Stimulated activated CD8-positive, alpha-beta memory T cell treated with anti-CD3 and anti-CD28 coated beads, Interleukin-7, amount 100 ng/mL, for 48 hours (primary cell): ENCODE data around the gene CEP152.
"Not testable (repeated sequence)": the region's sequence is repeated elsewhere in the genome, so short reads cannot be mapped to it uniquely, and the experiment has no call there.

Experiments
- DNase-seq, 2 donors: peaks; one replicate each; pipeline ENCODE4 v3.0.0-alpha.2; 2020; ENCODE audit warnings: low read depth in 1 of 2; ENCODE audit errors: extremely low read depth in 1 of 2

CEP152 gene, protein sequence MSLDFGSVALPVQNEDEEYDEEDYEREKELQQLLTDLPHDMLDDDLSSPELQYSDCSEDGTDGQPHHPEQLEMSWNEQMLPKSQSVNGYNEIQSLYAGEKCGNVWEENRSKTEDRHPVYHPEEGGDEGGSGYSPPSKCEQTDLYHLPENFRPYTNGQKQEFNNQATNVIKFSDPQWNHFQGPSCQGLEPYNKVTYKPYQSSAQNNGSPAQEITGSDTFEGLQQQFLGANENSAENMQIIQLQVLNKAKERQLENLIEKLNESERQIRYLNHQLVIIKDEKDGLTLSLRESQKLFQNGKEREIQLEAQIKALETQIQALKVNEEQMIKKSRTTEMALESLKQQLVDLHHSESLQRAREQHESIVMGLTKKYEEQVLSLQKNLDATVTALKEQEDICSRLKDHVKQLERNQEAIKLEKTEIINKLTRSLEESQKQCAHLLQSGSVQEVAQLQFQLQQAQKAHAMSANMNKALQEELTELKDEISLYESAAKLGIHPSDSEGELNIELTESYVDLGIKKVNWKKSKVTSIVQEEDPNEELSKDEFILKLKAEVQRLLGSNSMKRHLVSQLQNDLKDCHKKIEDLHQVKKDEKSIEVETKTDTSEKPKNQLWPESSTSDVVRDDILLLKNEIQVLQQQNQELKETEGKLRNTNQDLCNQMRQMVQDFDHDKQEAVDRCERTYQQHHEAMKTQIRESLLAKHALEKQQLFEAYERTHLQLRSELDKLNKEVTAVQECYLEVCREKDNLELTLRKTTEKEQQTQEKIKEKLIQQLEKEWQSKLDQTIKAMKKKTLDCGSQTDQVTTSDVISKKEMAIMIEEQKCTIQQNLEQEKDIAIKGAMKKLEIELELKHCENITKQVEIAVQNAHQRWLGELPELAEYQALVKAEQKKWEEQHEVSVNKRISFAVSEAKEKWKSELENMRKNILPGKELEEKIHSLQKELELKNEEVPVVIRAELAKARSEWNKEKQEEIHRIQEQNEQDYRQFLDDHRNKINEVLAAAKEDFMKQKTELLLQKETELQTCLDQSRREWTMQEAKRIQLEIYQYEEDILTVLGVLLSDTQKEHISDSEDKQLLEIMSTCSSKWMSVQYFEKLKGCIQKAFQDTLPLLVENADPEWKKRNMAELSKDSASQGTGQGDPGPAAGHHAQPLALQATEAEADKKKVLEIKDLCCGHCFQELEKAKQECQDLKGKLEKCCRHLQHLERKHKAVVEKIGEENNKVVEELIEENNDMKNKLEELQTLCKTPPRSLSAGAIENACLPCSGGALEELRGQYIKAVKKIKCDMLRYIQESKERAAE (N-terminal part only)

GRCh38 chr15:48810414-48811324 lies at the start of gene CEP152:
CEP152 (minus strand) TSS chr15:48811069; CDS start chr15:48805649, 5,420 bp downstream.
- peak; percentile 96 to 99 for DNase-seq

GRCh38 chr15:48859426-48859825 lies 48.6 kb upstream of the CEP152 start:
- no peak for DNase-seq

GRCh38 chr15:48858401-48858800 lies 47.5 kb upstream of the CEP152 start:
- DNase-seq, result no peak

DNA sequence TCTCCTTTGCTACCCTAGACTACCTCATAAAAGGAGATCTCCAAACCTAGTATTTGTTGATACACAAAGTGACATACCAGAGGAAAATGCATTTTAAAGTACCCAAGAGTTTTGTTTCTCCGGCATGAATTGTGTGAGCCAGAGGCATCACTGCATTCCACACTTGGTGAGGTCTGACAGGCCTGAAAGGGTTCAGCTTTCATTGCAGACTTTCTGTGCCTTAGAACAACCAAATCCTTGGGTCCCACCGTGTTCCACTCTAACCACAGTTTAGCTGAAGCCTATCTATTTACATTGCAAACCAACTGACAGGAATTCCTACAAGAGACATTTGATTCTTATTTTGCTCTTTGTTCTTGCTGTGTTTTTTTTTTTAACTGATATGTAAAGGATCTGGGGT lies 46.1 kb upstream of the CEP152 start:
- no peak for DNase-seq

DNA sequence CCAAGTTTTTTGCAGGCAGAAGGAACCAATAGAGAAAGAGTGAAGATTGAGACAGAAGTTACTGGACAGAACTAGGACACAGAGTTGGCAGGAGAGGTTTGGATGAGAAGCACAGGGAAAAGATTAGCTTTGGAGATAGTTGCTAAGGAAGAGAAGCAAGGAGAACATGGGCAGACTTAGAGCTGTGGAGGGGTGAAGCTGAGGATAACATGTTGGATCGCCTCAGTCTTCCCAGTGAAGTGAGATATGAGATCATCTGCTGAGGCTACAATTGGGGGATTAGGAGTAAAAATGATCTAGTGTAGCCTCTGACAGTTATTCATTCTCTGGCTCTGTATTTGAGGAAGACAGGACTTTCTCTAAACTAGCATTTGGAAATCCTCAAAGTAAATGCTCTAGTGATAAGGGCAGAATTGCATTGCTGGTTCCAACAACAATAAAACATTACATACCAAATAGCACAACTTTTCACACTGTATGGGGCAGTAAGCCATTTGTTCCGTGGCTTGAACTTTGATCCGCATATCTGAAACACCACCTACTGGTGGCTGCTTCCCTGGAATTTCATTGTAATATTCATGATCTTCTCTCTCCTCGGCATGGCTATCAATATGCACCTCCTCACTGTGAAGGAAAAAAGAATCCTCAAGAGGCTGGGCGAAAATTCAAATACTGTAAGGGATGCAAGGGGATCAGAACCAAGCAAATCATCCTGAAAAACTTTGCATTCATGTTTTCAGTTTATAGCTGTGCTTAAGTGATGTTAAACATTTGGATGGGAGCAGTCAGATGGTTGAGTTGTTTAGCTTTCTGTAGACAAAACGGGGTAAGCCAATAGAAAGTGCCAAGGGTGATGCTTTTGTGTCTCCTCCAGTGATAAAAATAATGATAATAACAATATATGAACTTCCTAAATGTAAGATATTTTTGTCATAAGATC lies 44.9 kb upstream of the CEP152 start:
- DNase-seq, result no peak

DNA sequence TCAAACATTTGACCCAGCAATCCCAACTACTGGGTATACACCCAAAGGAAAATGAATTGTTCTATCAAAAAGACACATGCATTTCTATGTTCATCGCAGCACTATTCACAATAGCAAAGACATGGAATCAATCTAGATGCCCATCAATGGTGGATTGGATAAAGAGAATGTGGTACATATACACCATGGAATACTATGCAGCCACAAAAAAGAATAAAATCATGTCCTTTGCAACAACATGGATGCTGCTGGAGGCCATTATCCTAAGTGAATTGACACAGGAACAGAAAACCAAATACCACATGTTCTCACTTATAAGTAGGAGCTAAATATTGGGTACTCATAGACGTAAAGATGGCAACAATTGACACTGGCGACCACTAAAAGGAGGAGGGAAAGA lies 43.6 kb upstream of the CEP152 start:
- DNase-seq, result not testable (repeated sequence)

GRCh38 chr15:48851956-48852355 lies 41.1 kb upstream of the CEP152 start:
- DNase-seq, result no peak

GRCh38 chr15:48850648-48851047 lies 39.8 kb upstream of the CEP152 start:
- no peak for DNase-seq

GRCh38 chr15:48845123-48845522 lies 34.3 kb upstream of the CEP152 start:
- DNase-seq, result no peak

DNA sequence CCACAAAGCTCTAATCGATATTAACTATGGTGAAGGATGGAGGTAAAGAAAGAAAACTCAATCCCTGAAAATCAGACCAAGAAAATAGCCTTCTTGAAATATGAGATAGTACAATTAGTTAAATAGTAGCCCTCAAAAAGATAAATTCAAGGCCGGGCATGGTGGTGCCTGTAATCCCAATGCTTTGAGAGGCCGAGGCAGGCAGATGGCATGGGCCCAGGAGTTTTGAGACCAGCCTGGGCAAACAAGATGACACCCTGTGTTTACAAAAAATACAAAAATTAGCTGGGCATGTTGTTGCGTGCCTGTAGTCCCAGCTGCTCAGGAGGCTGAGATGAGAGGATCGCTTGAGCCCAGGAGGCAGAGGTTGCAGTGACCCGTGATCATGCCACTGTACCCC lies 31.6 kb upstream of the CEP152 start:
- no peak for DNase-seq

DNA sequence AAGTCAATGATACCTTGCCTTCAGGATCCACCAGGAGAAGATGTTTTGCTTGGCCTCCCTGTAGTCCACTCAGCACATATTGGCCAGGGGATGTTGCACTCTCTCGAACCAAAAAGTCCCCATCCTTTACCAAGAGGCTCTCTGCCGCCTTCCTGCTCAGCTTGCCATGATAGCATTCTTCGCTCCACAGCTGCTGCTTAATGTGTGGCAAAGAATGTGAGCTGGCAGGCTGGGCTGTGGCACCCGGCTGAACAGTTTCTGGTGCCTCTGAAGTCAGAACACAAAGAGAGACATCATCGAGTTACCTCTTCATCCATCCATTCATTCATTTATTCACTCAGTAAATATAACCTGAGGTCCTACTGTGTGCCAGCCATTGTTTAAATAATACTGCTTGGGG lies 23.9 kb upstream of the CEP152 start:
- no peak for DNase-seq

DNA sequence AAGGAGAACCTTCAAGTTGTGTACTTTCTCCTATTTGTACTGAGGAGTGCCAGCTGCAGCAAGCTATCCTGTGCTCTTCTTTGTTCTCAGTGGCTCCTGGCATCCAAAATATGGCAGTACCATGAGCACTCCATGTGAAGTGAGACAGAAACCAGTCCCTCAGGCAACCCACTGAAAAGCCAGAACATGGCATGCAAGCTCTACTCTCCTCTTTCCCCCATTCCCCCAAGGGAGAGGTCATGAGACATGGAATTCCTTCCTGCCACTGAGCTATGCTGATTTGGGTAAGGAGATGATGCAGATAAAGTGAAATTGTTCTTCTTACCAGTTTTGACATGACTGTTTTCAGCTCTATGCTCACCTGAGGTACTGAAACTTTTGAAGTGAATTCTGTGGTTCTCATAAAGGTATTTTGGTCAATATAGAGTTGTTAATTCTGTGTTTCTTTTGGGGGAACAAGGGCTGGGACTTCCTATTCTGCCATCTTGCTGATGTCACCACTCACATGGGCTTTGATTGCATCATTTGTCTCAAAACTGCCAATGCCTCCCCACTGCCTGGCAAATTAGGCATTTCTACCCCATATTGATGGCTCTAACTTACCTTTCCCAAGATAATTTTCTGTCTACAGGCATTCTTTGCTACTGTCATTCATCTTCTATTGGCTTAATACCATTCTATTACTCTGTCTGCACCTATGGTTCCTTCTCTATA lies 22.8 kb upstream of the CEP152 start:
- DNase-seq, result no peak

DNA sequence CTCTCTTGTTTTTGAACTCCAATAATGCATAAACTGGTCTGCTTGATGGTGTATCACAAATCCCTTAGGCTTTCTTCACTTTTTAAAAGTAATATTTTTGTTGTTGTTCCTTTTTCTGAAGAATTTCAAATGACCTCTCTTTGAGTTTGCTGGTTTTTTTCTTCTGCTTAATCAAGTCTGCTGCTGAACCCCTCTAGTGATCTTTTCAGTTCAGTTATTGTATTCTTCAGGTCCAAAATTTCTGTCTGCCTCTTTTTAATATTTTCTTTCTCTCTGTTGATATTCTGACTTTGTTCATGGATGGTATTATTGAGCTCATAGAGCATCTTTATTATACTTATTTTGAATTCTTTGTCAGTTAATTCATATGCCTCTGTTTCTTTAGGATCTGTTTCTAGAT lies 21.8 kb upstream of the CEP152 start:
- DNase-seq, result no peak

- no peak for DNase-seq
These were observed 18.0 kb upstream of the CEP152 start for GRCh38 chr15:48828906-48829305.

DNA sequence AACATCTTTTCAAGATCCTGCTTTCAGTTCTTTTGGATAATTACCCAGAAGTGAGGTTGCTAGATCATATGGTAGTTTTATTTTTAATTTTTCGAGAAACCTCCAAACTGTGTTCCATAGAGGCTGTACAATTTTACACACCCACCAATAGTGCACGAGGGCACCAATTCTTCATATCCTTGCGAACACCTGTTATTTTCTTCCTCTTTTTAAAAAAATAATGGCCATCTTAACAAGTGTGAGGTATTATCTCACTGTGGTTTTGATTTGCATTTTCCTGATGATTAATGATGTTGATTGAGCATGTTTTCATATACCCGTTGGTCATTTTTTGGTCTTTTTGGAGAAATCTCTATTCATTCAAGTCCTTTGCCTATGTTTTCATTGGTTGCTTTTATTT lies 17.6 kb upstream of the CEP152 start:
- DNase-seq, result no peak

DNA sequence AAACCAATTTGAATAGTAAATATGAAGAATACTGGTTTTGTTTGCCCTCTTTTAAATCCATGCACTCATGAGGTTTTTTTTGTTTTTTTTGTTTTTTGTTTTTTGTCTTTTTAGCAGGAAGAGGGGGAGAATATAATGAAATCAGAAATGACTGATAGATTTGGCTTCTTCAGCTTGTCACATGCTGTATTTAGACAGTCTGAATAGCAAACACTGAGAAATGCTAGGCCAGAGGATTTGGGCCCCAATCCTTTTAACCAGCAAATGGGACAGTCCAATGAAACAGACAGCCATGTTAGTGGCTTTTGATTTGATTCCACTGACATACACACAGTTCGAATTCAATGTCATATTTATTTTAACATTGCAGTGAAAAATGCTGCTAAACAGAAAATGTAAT lies 14.2 kb upstream of the CEP152 start:
- no peak for DNase-seq

DNA sequence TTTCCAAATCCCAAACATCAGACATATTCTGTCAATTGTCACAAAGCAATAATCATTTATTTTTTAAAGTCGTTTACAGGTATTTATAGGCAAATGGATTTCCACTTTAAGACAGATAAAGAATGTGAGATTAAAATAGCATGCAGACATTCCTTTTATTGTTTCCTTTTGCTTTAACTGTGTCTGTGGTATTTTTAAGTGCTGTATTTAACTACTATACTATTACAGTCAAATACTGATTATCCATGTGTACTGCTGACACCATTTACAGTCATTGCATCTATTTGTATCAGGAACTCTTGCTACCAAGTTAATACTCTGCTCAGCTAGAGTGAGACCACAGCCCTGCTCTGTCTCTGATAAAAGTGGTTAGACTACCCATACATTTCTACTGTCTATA lies 12.8 kb upstream of the CEP152 start:
- no peak for DNase-seq

DNA sequence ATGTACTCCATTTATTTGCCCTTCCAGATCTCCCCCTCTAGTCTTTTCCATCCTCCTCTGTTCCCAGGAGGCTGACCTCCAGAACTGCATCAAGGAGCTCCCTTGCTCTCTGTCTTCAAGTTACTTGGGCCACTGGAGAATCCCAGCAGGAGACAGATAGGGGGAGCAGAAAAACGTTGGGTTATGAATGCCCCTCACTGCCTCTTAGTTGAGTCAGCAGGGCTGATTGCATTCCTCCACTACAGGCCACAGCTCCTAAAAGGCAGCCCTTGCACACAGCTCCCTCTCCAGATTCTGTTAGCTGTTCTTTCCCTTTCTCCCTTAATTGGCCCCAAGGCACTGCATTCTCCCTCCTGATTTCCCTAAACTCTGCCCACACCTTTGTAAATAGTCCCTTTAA lies 12.4 kb upstream of the CEP152 start:
- DNase-seq, result no peak
